Measurements from ENCODE around the gene UMAD1. TPM values are rescaled to one million over a fixed set of nuclear protein-coding genes. Genes with fewer than 3 reads are reported as not detected.

The UMAD1 gene
- total RNA-seq, 4 donors from 2014 or later: 6.1 to 11.2 (median 9.3) TPM

DNA sequence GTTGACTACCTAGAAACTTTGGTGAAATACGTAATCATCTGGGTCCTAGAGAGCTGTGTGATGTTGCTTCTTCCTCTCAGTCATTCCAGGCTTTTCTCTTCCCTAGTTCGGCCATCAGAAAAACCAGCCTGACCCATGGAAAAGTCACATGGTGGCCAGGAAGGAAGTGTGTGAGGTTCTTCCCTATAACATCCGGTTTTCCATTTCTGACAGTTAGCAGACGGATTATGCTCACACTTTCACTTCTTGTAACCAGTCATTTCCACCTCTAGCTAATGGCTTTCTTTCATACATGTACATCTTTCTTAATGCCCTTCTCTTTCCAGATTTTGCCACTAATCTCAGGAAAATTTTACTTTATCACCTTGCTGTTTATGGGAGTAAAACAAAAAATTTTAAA is 218.0 kb downstream of the UMAD1 start:
- no peak overlapping the region for H3K4me3 ChIP-seq
- WGBS: 75% methylated on average over 4 of the region's 4 CpGs
- TF ChIP-seq, protein P1, sequence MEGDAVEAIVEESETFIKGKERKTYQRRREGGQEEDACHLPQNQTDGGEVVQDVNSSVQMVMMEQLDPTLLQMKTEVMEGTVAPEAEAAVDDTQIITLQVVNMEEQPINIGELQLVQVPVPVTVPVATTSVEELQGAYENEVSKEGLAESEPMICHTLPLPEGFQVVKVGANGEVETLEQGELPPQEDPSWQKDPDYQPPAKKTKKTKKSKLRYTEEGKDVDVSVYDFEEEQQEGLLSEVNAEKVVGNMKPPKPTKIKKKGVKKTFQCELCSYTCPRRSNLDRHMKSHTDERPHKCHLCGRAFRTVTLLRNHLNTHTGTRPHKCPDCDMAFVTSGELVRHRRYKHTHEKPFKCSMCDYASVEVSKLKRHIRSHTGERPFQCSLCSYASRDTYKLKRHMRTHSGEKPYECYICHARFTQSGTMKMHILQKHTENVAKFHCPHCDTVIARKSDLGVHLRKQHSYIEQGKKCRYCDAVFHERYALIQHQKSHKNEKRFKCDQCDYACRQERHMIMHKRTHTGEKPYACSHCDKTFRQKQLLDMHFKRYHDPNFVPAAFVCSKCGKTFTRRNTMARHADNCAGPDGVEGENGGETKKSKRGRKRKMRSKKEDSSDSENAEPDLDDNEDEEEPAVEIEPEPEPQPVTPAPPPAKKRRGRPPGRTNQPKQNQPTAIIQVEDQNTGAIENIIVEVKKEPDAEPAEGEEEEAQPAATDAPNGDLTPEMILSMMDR (IDR thresholded peaks at IDR 0.05): no peak
- no peak for TF ChIP-seq POLR2AphosphoS5 (IDR thresholded peaks at IDR 0.05)
- no peak for TF ChIP-seq POLR2A (IDR thresholded peaks at IDR 0.05; ENCODE audit: low read depth)
- TF ChIP-seq EP300 (IDR thresholded peaks at IDR 0.05): no peak
- H3K27ac ChIP-seq (replicated peaks in 1 of 4): no peak overlapping the region
- no peaks in the 10 kb centered on the region for H3K4me1 ChIP-seq
- no peaks in the 10 kb centered on the region for H3K36me3 ChIP-seq
- intact Hi-C loops (cut with DNase I): no loop called here
- H3K27me3 ChIP-seq: no peaks in the 10 kb centered on the region
- peaks cover 0 to 6% (median 0%) of the 10 kb centered on the region in 4 donors for H3K9me3 ChIP-seq
- DNase-seq (ENCODE audit: extremely low spot score): no peak

- H3K9me3 ChIP-seq: peaks cover 0 to 6% (median 0%) of the 10 kb centered on the region in 4 donors
- 97% methylated on average over 4 of the region's 4 CpGs for WGBS
- H3K36me3 ChIP-seq: no peaks in the 10 kb centered on the region
- DNase-seq (ENCODE audit: extremely low spot score): no peak
- no peak overlapping the region for H3K4me3 ChIP-seq
- no peaks in the 10 kb centered on the region for H3K4me1 ChIP-seq
- H3K27me3 ChIP-seq: no peaks in the 10 kb centered on the region
- intact Hi-C loops (cut with DNase I): no loop called here
- TF ChIP-seq EP300 (IDR thresholded peaks at IDR 0.05) (no peak), POLR2AphosphoS5 (IDR thresholded peaks at IDR 0.05) (no peak), POLR2A (IDR thresholded peaks at IDR 0.05; ENCODE audit: low read depth) (no peak)
- TF ChIP-seq, protein P1 (IDR thresholded peaks at IDR 0.05): no peak
- H3K27ac ChIP-seq (replicated peaks in 1 of 4): no peak overlapping the region
Measured at GRCh38 chr7:7859411-7859810, 218.9 kb downstream of the UMAD1 start.

DNA sequence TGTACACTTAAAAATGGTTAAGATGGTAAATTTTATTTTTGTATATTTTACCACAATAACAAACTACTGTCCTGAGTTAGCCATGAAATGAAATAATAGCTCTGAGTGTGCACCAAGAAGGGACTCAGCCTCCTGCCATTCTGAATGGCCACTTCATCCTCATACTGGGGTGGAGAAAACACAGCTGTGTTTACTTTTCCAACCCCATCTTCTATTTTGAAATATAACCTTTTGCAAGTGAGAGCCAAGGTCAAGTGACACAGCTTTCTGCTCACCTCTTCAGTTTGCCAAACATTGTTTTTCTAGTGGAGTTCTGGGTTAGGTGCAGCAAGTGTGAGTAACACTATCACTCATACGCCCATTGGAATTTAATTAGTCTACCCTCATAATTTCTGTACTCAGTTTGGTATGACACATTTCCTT is 220.7 kb downstream of the UMAD1 start:
- H3K4me3 ChIP-seq: no peak overlapping the region
- 50% methylated on average over 1 of the region's 1 CpG for WGBS
- TF ChIP-seq EP300 (IDR thresholded peaks at IDR 0.05): no peak
- H3K36me3 ChIP-seq: no peaks in the 10 kb centered on the region
- DNase-seq (ENCODE audit: extremely low spot score): no peak
- H3K4me1 ChIP-seq: no peaks in the 10 kb centered on the region
- intact Hi-C loops (cut with DNase I): no loop called here
- H3K9me3 ChIP-seq: no peaks in the 10 kb centered on the region
- H3K27ac ChIP-seq (replicated peaks in 1 of 4): no peak overlapping the region
- no peaks in the 10 kb centered on the region for H3K27me3 ChIP-seq

GRCh38 chr7:7862393-7862792 is 221.8 kb downstream of the UMAD1 start:
- WGBS: 90% methylated on average over 2 of the region's 2 CpGs
- intact Hi-C loops (cut with DNase I): no loop called here
- Histone ChIP-seq H3K4me3 (no peak overlapping the region), H3K27me3 (no peaks in the 10 kb centered on the region), H3K4me1 (peaks cover 0 to 1% (median 0%) of the 10 kb centered on the region in 4 donors), H3K27ac (replicated peaks in 1 of 4) (no peak overlapping the region), H3K36me3 (no peaks in the 10 kb centered on the region), H3K9me3 (no peaks in the 10 kb centered on the region)
- TF ChIP-seq POLR2AphosphoS5 (IDR thresholded peaks at IDR 0.05) (no peak), EP300 (IDR thresholded peaks at IDR 0.05) (no peak), POLR2A (IDR thresholded peaks at IDR 0.05; ENCODE audit: low read depth) (no peak)
- TF ChIP-seq, protein P1 (IDR thresholded peaks at IDR 0.05): no peak
- DNase-seq (ENCODE audit: extremely low spot score): no peak

- TF ChIP-seq EP300 (IDR thresholded peaks at IDR 0.05) (no peak), POLR2AphosphoS5 (IDR thresholded peaks at IDR 0.05) (no peak), POLR2A (IDR thresholded peaks at IDR 0.05; ENCODE audit: low read depth) (no peak)
- TF ChIP-seq, protein P1 (IDR thresholded peaks at IDR 0.05): no peak
- H3K9me3 ChIP-seq: no peaks in the 10 kb centered on the region
- no peaks in the 10 kb centered on the region for H3K36me3 ChIP-seq
- H3K4me1 ChIP-seq: peaks cover 0 to 8% (median 3%) of the 10 kb centered on the region in 4 donors
- peak overlapping the region in 1 of 4 donors; percentile 40 for H3K27ac ChIP-seq (replicated peaks in 1 of 4)
- WGBS: 67% methylated on average over 10 of the region's 10 CpGs
- H3K27me3 ChIP-seq: no peaks in the 10 kb centered on the region
- intact Hi-C loops (cut with DNase I): no loop called here
- no peak overlapping the region for H3K4me3 ChIP-seq
- DNase-seq (ENCODE audit: extremely low spot score): no peak
Measured at GRCh38 chr7:7867846-7868571, 227.5 kb downstream of the UMAD1 start.
